ENCODE measurements around the gene SLMAP.

- TF ChIP-seq CTCF (IDR thresholded peaks at IDR 0.05; ENCODE audit: low read length) = no peak
- TF ChIP-seq EZH2 (optimal IDR thresholded peaks at IDR 0.05; ENCODE audit: low read depth, low read length) = no peak
- no peak for TF ChIP-seq EZH2phosphoT487 (IDR thresholded peaks at IDR 0.05; ENCODE audit: low read length)
Measured at GRCh38 chr3:57961177-57961827, 205.2 kb downstream of the SLMAP start.

All from MM.1S (cell line).